Bronchial epithelial cell (primary cell): ENCODE data around the gene DOK6. TPM values are rescaled to one million over a fixed set of nuclear protein-coding genes. Genes with fewer than 3 reads are reported as not detected.
"Not testable (repeated sequence)": the region's sequence is repeated elsewhere in the genome, so short reads cannot be mapped to it uniquely, and the experiment has no call there.

Experiments used
- DNase-seq: peaks from one replicate; pipeline ENCODE4 v3.0.0-alpha.2; 2010; ENCODE audit warnings: low read depth
- FAIRE-seq: peaks from 2 replicates; lab custom pipeline; 2011; peaks lifted over from hg19 to GRCh38; lab: Jason Lieb, UNC
- H3K27me3 ChIP-seq: 2 replicates; pipeline ENCODE4 v1.5.1; 2011; ENCODE audit warnings: low read length; ENCODE audit not compliant: control insufficient read depth, insufficient read depth
- H3K36me3 ChIP-seq: 2 replicates; pipeline ENCODE4 v1.5.1; 2011; ENCODE audit warnings: low read length; ENCODE audit not compliant: control insufficient read depth, insufficient read depth
- H3K4me3 ChIP-seq: 2 replicates; pipeline ENCODE4 v1.5.1; 2011; ENCODE audit warnings: mild to moderate bottlenecking, low read depth, low read length, control low read depth
- CTCF ChIP-seq: IDR thresholded peaks from 2 replicates; pipeline ENCODE4 v1.5.1; 2011; ENCODE audit warnings: mild to moderate bottlenecking, moderate library complexity, low read length, control low read depth, inconsistent platforms; ENCODE audit not compliant: insufficient read depth, severe bottlenecking
- total RNA-seq: library from RNA; depleted of rRNA; stranded (reverse); fragments of >200 nt; gene quantifications from 2 replicates; pipeline ENCODE4 v1.2.1, GENCODE V29; 2014

Gene DOK6
- total RNA-seq: not detected in 2 replicates

- DNase-seq (peak; percentile 4), FAIRE-seq (no peak)
- no peaks in the 10 kb centered on the region for H3K36me3 ChIP-seq
- H3K27me3 ChIP-seq: peaks cover 24% of the 10 kb centered on the region
- peak within 1 kb of the TSS; percentile 18 for H3K4me3 ChIP-seq
- no peak for TF ChIP-seq CTCF
Observed at GRCh38 chr18:69400253-69400975, at the start of gene DOK6. DOK6 (plus strand) TSS chr18:69400888.

- Histone ChIP-seq H3K4me3 (no peak overlapping the region), H3K27me3 (no peaks in the 10 kb centered on the region), H3K36me3 (no peaks in the 10 kb centered on the region)
- TF ChIP-seq CTCF: no peak
- DNase-seq: no peak
- FAIRE-seq: no peak
Observed at GRCh38 chr18:69353023-69353422, 47.7 kb upstream of the DOK6 start.

- Histone ChIP-seq H3K27me3 (no peaks in the 10 kb centered on the region), H3K4me3 (no peak overlapping the region), H3K36me3 (no peaks in the 10 kb centered on the region)
- DNase-seq (no peak), FAIRE-seq (no peak)
- TF ChIP-seq CTCF: no peak
Observed at GRCh38 chr18:69357590-69357989, 43.1 kb upstream of the DOK6 start.

GRCh38 chr18:69358212-69358895 is 42.3 kb upstream of the DOK6 start:
- DNase-seq: no peak
- TF ChIP-seq CTCF: no peak
- H3K4me3 ChIP-seq: no peak overlapping the region
- FAIRE-seq: no peak
- H3K27me3 ChIP-seq: no peaks in the 10 kb centered on the region
- no peaks in the 10 kb centered on the region for H3K36me3 ChIP-seq

GRCh38 chr18:69359768-69360167 is 40.9 kb upstream of the DOK6 start:
- not testable (repeated sequence) for FAIRE-seq, H3K4me3 ChIP-seq, H3K27me3 ChIP-seq, DNase-seq, H3K36me3 ChIP-seq

GRCh38 chr18:69364930-69365329 is 35.8 kb upstream of the DOK6 start:
- DNase-seq: no peak
- no peaks in the 10 kb centered on the region for H3K36me3 ChIP-seq
- TF ChIP-seq CTCF: no peak
- FAIRE-seq: no peak
- H3K4me3 ChIP-seq: no peak overlapping the region
- no peaks in the 10 kb centered on the region for H3K27me3 ChIP-seq
